ENCODE measurements around the gene MYO9A. TPM values are rescaled to one million over a fixed set of nuclear protein-coding genes. Genes with fewer than 3 reads are reported as not detected.

Gene MYO9A
- total and polyA plus RNA-seq, 2 experiments from 2014 or later = 13.1 to 42.8 TPM

DNA sequence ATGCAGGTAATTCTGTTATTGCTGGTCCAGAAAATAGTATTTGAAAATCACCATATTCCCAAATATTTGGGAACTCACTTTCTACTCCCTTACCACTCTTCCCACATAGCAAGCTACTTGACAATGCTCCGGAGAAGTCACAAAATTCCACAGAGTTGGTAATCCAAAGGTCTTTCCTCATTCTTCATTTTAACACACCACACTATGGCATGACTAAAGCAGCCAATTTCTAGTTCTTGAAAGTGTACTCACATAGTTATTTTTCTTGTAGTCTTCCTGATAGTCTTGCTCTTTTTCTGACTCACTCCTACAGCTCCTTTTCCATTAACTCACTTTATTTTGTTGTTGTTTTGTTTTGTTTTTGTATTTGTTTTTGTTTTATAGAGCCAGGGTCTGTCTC, 67.2 kb downstream of the MYO9A start:
- Histone ChIP-seq H3K4me3 (no peak overlapping the region), H3K79me2 (peaks cover 56% of the 10 kb centered on the region), H3K4me1 (ENCODE audit: insufficient read depth) (no peaks in the 10 kb centered on the region), H3K9me2 (replicated peaks; ENCODE audit: insufficient read depth) (no peaks in the 10 kb centered on the region), H3K36me3 (replicated peaks; ENCODE audit: insufficient read depth, low read depth) (no peaks in the 10 kb centered on the region), H3K4me2 (no peak overlapping the region), H2AFZ (no peak overlapping the region), H4K20me1 (ENCODE audit: insufficient read depth, poor library complexity, severe bottlenecking) (peaks cover 3% of the 10 kb centered on the region), H3K9me3 (ENCODE audit: low read depth) (no peaks in the 10 kb centered on the region), H3K27me3 (no peaks in the 10 kb centered on the region), H3K27ac (no peak overlapping the region)
- TF ChIP-seq EZH2phosphoT487 (IDR thresholded peaks at IDR 0.05; ENCODE audit: low read depth, severe bottlenecking, unreplicated experiment) (no peak), EZH2 (IDR thresholded peaks at IDR 0.05; ENCODE audit: borderline replicate concordance) (no peak)
- TF ChIP-seq, protein P1, sequence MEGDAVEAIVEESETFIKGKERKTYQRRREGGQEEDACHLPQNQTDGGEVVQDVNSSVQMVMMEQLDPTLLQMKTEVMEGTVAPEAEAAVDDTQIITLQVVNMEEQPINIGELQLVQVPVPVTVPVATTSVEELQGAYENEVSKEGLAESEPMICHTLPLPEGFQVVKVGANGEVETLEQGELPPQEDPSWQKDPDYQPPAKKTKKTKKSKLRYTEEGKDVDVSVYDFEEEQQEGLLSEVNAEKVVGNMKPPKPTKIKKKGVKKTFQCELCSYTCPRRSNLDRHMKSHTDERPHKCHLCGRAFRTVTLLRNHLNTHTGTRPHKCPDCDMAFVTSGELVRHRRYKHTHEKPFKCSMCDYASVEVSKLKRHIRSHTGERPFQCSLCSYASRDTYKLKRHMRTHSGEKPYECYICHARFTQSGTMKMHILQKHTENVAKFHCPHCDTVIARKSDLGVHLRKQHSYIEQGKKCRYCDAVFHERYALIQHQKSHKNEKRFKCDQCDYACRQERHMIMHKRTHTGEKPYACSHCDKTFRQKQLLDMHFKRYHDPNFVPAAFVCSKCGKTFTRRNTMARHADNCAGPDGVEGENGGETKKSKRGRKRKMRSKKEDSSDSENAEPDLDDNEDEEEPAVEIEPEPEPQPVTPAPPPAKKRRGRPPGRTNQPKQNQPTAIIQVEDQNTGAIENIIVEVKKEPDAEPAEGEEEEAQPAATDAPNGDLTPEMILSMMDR (IDR thresholded peaks at IDR 0.05; ENCODE audit: poor library complexity) = no peak
- DNase-seq (ENCODE audit: low spot score) = no peak
- 87% methylated on average over 1 of the region's 1 CpG for WGBS (ENCODE audit: low lambda C conversion rate, missing lambda C conversion rate)

DNA sequence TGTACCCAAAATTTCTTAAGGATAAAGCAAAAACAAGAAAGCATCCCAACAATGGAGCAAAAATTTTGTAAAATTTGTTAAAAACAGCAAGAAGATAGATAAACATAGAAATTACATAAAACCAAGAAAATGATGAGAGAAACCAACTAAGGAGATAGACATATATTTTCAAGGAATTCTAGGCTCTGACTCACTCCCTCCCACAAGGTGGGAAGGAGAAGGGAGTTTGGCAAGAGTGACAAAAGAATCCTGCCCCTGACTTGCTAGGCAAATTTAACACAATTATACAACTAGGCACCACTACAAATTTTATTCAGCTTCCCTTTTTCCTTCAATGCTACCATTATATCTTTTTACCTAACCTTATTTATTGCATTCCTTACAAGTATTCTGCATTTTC, 70.9 kb downstream of the MYO9A start:
- TF ChIP-seq EZH2phosphoT487 (IDR thresholded peaks at IDR 0.05; ENCODE audit: low read depth, severe bottlenecking, unreplicated experiment) (no peak), EZH2 (IDR thresholded peaks at IDR 0.05; ENCODE audit: borderline replicate concordance) (no peak)
- TF ChIP-seq, protein P1 (IDR thresholded peaks at IDR 0.05; ENCODE audit: poor library complexity) = no peak
- Histone ChIP-seq H3K4me1 (ENCODE audit: insufficient read depth) (no peaks in the 10 kb centered on the region), H4K20me1 (ENCODE audit: insufficient read depth, poor library complexity, severe bottlenecking) (no peaks in the 10 kb centered on the region), H3K9me3 (ENCODE audit: low read depth) (no peaks in the 10 kb centered on the region), H3K36me3 (replicated peaks; ENCODE audit: insufficient read depth, low read depth) (no peaks in the 10 kb centered on the region), H3K9me2 (replicated peaks; ENCODE audit: insufficient read depth) (no peaks in the 10 kb centered on the region), H3K79me2 (peaks cover 27% of the 10 kb centered on the region), H3K4me3 (no peak overlapping the region), H3K4me2 (no peak overlapping the region), H3K27ac (no peak overlapping the region), H3K27me3 (no peaks in the 10 kb centered on the region), H2AFZ (no peak overlapping the region)
- DNase-seq (ENCODE audit: low spot score) = no peak

DNA sequence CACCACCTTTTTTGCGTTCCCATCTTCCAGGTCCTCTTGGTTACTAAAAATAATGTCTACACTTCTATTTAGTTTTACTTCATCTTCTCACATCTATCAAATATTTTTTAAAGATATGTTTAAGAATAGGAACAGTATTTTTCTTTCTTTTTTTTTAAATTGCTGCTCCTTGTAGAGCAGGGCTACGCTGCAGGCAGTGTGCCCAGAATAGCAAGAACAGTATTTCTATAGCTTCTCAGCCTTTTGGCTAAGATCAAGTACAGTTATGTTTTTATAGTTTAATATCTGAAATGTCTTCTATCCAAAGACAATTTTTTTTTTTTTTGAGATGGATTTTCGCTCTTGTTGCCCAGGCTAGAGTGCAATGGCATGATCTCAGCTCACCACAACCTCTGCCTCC, 73.0 kb downstream of the MYO9A start:
- no peaks in the 10 kb centered on the region for H3K27me3 ChIP-seq
- WGBS (ENCODE audit: low lambda C conversion rate, missing lambda C conversion rate) = 98% methylated on average over 3 of the region's 3 CpGs
- H3K27ac ChIP-seq = no peak overlapping the region
- no peaks in the 10 kb centered on the region for H3K4me1 ChIP-seq (ENCODE audit: insufficient read depth)
- H2AFZ ChIP-seq = no peak overlapping the region
- H3K4me2 ChIP-seq = no peak overlapping the region
- no peaks in the 10 kb centered on the region for H4K20me1 ChIP-seq (ENCODE audit: insufficient read depth, poor library complexity, severe bottlenecking)
- no peak overlapping the region for H3K4me3 ChIP-seq
- peaks cover 34% of the 10 kb centered on the region for H3K79me2 ChIP-seq
- H3K9me3 ChIP-seq (ENCODE audit: low read depth) = no peaks in the 10 kb centered on the region
- TF ChIP-seq EZH2 (IDR thresholded peaks at IDR 0.05; ENCODE audit: borderline replicate concordance) = no peak
- TF ChIP-seq, protein P1 (IDR thresholded peaks at IDR 0.05; ENCODE audit: poor library complexity) = no peak
- TF ChIP-seq EZH2phosphoT487 (IDR thresholded peaks at IDR 0.05; ENCODE audit: low read depth, severe bottlenecking, unreplicated experiment) = no peak
- no peak for DNase-seq (ENCODE audit: low spot score)
- no peaks in the 10 kb centered on the region for H3K9me2 ChIP-seq (replicated peaks; ENCODE audit: insufficient read depth)
- no peaks in the 10 kb centered on the region for H3K36me3 ChIP-seq (replicated peaks; ENCODE audit: insufficient read depth, low read depth)

DNA sequence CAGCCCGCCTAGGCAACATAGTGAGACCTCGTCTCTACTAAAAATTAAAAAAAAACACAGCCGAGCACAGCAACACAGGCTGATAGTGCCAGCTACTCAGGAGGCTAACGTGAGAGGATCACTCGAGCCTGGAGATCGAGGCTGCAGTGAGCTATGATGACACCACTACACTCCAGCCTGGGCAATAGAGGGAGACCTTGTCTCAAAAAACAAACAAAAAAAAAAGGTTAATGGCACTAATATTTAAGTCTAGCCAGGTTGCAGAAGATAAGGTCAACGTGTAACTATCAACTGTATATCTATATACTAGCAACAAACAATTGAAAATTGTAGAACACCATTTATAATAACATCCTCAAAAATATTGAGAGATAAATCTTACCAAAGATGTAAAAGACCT, 75.1 kb downstream of the MYO9A start:
- peaks cover 25% of the 10 kb centered on the region for H3K79me2 ChIP-seq
- no peaks in the 10 kb centered on the region for H4K20me1 ChIP-seq (ENCODE audit: insufficient read depth, poor library complexity, severe bottlenecking)
- no peaks in the 10 kb centered on the region for H3K4me1 ChIP-seq (ENCODE audit: insufficient read depth)
- no peak overlapping the region for H3K27ac ChIP-seq
- TF ChIP-seq EZH2phosphoT487 (IDR thresholded peaks at IDR 0.05; ENCODE audit: low read depth, severe bottlenecking, unreplicated experiment) = no peak
- no peak for TF ChIP-seq EZH2 (IDR thresholded peaks at IDR 0.05; ENCODE audit: borderline replicate concordance)
- TF ChIP-seq, protein P1 (IDR thresholded peaks at IDR 0.05; ENCODE audit: poor library complexity) = no peak
- no peak overlapping the region for H3K4me2 ChIP-seq
- no peak overlapping the region for H3K4me3 ChIP-seq
- H3K36me3 ChIP-seq (replicated peaks; ENCODE audit: insufficient read depth, low read depth) = no peaks in the 10 kb centered on the region
- no peak for DNase-seq (ENCODE audit: low spot score)
- no peaks in the 10 kb centered on the region for H3K27me3 ChIP-seq
- H3K9me2 ChIP-seq (replicated peaks; ENCODE audit: insufficient read depth) = no peaks in the 10 kb centered on the region
- no peak overlapping the region for H2AFZ ChIP-seq
- no peaks in the 10 kb centered on the region for H3K9me3 ChIP-seq (ENCODE audit: low read depth)
- WGBS (ENCODE audit: low lambda C conversion rate, missing lambda C conversion rate) = 89% methylated on average over 7 of the region's 7 CpGs

Measured in hepatocyte (in vitro differentiated cells).